HG03442 (cell line): ENCODE measurements around the gene CHAF1B.

Experiments
- ATAC-seq: cut with Tn5 transposase; IDR thresholded peaks from one replicate; pipeline ENCODE4 v1.9.1; 2021; ENCODE audit warnings: mild to moderate bottlenecking, moderate library complexity; ENCODE audit not compliant: unreplicated experiment

CHAF1B gene

GRCh38 chr21:36425286-36425685, 40.1 kb downstream of the CHAF1B start:
- no peak for ATAC-seq

- ATAC-seq, result no peak
Measured at GRCh38 chr21:36427502-36427901, 42.3 kb downstream of the CHAF1B start.

GRCh38 chr21:36428761-36429432, 43.7 kb downstream of the CHAF1B start:
- no peak for ATAC-seq

GRCh38 chr21:36429947-36430546, 44.9 kb downstream of the CHAF1B start:
- ATAC-seq, result peak; percentile 90

- no peak for ATAC-seq
Measured at GRCh38 chr21:36430841-36431240, 45.6 kb downstream of the CHAF1B start.

DNA sequence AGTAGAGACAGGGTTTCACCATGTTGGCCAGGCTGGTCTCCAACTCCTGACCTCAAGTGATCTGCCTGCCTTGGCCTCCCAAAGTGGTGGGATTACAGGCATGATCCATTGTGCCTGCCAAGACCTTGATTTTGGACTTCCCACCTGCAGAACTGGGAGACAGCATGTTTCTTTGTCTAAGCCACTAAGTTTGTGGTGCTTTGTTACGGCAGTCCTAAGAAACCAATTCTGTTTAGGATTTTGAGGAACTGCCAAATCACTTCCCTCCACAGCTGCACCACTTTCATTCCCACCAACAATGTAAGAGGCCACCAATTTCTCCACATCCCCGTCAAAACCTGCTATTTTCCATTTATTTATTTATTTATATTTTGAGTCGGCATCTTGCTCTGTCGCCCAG, 46.1 kb downstream of the CHAF1B start:
- no peak for ATAC-seq

GRCh38 chr21:36433059-36433709, 48.0 kb downstream of the CHAF1B start:
- ATAC-seq, result no peak

DNA sequence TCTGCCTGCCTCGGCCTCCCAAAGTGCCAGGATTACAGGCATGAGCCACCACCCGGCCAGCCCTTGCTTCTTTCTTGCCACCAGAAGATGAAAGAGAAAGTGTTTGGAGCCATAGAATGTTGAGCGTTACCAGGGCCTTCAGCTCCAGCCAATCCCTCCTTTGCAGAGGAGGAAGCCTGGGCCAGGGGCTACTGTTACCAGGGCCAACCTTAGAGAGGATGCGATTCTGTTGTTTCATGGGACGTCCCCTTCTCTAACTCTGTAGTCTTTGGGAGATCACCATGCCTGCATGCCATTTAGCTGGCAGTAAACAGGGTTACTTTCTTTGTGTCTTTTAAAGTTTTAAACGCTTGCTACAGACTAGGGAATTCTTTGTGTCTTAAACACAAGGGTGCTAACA, 49.0 kb downstream of the CHAF1B start:
- no peak for ATAC-seq

- ATAC-seq, result no peak
Measured at GRCh38 chr21:36436829-36437744, 51.9 kb downstream of the CHAF1B start.

DNA sequence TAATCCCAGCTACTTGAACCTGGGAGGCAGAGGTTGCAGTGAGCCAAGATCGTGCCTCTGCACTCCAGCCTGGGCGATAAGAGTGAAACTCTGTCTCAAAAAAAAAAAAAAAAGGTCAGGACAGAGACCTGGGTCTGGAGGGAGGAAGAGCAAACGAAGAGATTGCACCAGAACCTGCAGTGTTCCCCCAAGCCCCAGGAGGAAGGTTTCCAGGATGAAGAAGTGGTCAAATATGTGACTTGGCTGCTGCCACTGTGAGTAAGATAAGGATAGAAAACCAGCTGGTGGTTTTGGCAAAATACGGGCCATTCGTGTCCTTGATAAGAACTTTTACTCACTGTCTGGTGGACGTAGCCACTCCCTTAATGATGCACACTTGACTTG, 52.5 kb downstream of the CHAF1B start:
- no peak for ATAC-seq

- no peak for ATAC-seq
Measured at GRCh38 chr21:36441715-36442114, 56.5 kb downstream of the CHAF1B start.

- ATAC-seq, result no peak
Measured at GRCh38 chr21:36446301-36446700, 61.1 kb downstream of the CHAF1B start.

DNA sequence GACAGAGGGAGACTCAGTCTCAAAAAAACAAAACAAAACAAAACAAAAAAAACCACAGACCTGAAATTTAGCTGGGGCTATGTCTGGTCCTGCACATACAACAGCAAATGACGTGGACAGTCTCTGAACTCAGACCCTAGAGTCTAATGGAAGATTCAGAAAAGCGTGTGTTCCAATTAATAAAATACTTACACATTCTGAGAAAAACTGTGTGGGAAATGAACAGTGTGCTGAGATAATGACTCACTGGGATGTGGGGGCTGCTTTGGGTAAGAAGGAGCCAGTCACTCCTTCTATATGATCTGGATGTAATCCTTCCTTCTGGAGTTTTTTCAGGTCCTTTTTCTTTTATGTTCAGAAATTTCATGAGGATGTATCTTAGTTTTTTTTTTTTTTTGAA, 65.3 kb downstream of the CHAF1B start:
- no peak for ATAC-seq

DNA sequence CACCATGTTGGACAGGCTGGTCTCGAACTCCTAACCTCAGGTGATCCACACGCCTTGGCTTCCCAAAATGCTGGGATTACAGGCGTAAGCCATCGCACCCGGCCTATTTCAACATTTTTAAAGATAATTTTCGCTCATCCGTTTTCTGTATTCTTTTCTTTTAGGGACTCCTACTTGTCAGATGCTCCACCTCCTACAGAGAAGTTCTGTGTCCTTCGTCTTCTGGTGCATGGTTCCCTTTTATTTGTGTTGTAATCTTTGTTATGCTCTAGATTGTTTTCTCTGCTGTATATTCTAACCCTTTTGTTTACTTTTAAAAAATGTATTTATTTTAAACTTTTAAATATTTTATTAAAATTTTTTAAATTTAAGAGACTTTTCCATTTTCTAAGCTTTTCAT, 66.3 kb downstream of the CHAF1B start:
- no peak for ATAC-seq

- ATAC-seq, result no peak
Measured at GRCh38 chr21:36452281-36452825, 67.2 kb downstream of the CHAF1B start.

GRCh38 chr21:36454093-36454531, 68.9 kb downstream of the CHAF1B start:
- no peak for ATAC-seq

DNA sequence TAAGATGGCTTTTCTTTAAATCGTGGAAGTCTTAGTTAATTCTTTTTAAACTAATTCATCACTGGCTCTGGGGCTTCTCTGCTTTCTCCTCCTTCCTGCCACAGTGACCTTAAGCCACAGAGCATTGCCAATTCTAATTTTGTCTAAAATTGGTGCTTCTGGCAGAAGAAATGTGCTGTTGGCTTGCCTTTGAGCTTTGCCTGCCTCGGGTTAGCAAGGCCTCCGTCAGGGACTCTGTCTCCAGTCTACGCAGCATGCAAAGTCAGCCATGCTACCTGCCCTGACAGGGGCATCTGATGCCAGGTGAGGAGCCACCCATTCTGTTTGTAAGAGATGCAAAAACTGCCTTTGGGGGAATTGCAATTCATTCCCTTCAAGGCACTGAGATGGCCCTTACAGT, 69.5 kb downstream of the CHAF1B start:
- ATAC-seq, result no peak

DNA sequence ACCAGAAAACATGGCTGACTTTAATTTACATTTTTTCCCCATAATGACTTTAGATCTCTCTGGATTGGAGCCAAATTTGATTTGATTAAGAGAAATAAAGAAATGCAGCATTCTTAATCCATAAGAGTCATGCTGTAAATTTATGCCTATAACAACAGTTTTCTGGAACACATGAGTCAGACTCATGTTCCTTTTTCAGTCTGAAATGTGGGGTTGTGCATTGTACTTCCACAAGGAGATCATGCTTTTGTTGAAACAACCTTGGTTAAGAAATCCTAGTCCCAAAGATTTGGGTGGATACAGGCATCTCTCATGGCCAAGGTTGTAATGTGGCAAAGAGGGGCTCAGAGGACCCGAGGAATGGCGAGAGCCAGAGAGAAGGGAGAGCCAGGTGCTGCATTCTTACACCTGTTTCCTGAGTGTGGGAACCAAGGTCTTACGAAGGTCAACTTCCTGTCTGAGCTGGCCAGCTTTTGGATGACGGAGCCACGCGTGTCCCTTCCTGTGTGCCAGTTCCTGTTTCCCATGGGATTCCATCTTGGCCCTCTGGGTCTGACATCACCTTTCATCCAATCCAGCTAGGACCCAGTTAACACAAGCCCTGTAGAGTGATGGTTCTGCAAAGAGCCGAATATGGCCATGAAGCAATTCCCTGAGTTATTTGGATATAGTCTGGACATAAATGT, 71.7 kb downstream of the CHAF1B start:
- ATAC-seq, result no peak

GRCh38 chr21:36459098-36459497, 73.9 kb downstream of the CHAF1B start:
- ATAC-seq, result no peak

DNA sequence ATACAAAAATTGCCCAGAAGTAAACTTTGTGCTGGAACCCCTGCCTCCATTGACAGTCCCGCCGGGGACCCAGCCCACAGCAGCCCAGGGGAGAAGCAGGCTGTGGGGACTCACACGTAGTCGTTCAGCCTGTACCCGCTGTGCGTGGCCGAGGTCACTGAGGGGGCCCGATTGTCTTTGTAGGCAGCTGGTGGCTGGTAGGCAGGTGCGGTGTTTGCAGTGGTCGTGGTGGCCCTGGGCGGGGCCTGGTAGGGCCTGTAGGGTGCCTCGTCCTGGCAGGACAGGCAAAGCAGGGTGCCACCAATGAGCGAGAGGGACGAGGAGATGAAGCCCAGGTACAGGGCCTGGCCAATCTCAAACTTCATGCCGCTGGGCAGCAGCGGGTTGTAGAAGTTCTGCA, 75.7 kb downstream of the CHAF1B start:
- no peak for ATAC-seq
